CD1c-positive myeloid dendritic cell (primary cell): ENCODE measurements around the gene SLIT3.
"Not testable (repeated sequence)": the region's sequence is repeated elsewhere in the genome, so short reads cannot be mapped to it uniquely, and the experiment has no call there.

Experiments used
- DNase-seq: peaks from one replicate; pipeline ENCODE4 v3.0.0-alpha.2; 2016; ENCODE audit errors: extremely low spot score

SLIT3 gene

DNA sequence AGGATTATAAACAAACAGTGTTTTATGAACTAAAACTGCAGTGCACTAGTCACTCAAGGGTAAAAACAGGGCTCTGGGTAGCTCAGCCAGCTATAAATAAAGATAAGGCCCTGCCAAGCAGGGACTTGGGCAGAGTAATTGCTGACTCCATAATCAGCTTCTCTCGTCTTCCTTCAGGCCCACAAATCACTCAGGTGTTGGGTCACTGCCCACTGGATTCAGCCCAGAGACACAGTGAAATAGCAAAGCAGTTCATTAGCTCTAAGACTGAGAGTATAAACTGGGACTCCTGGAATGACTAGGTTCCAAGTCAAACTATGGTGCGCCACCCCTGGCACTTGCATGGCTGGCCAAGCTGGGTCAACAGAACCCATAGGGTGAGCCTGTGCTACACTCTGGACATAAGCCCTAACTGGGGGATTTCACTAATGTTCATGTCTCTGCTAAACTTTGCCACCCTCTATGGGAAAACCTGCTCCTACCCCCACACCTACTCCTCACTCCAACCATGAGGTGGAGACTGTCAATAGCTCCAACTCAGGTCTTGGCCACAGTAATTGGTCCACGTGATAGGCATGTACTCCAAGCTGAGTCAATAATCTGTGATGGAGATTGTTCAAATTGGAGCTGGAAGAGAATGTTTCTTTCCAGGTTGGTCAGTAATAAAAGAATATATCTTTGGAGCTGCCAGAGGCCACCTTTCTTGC, 158.5 kb downstream of the SLIT3 start:
- DNase-seq: no peak

DNA sequence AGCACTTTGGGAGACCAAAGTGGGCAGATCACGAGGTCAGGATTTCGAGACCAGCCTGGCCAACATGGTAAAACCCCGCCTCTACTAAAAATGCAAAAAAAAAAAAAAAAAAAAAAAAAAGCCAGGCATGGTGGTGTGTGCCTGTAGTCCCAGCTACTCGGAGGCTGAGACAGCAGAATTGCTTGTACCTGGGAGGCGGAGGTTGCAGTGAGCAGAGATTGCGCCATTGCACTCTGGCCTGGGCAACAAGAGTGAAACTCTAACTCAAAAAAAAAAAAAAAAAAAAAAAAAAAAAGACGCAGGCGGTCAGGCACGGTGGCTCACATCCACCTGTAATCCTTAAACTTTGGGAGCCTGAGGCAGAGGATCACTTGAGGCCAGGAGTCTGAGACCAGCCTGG, 160.7 kb downstream of the SLIT3 start:
- DNase-seq: not testable (repeated sequence)

DNA sequence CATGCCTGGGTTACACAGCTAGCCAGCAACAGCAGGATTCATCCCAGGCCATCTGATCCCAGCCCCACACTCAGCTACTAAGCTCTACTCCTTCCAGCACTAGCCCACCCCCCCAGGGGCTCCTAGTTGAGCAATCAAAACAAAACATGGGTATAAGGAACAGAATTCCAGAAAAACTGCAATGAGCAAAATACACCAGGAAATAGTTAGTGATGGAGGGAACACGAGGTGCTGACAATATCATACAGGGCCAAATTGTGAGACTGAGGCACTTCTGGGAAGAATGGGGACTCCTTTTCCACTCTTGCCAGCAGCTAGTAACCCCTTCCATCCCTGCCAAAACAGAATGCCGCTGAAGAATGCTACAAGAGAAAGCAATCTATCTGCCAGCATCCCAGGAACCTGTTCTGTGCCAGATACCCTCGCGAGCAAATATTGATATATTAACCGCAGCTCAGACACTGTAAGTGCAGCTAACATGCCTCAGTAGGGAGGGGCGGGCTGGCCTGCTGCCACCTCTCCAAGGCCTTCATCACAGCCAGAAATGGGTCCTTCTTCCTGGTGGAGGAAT, 161.4 kb downstream of the SLIT3 start:
- DNase-seq: no peak

DNA sequence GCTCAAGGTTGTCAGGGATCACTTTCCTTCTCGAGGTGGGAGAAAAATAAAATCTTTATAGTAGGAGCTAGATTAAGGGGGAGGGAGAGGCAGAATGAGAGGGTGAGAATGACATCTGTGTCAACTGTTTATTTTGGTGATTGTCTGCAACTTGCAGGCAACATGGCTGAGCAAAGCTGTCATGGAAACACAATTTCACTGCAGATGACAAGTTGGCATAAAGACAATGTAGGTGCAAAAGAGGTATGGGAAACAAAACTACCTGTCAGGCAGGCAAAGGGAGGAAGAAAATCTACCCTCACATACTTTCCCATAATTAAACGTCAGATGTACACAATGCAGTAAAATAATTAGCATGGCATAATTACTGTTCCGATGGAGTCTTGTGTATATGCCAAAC, 167.4 kb downstream of the SLIT3 start:
- no peak for DNase-seq

DNA sequence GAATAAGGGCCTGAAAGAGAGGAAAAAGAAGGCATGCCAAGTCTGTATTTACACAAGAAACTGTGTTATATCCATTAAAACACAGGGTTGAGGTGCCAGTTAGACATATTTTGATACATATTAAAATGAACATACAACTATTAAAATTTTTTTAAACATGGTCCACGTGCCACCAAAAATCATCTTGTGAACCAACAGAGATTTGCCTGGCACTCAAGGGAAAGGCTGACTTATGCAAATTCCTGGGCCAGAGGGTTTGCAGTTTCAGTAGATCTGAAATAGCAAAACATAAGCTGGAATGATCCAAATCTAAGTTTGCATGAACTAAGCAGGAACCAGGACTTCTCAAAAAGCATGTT, 168.7 kb downstream of the SLIT3 start:
- DNase-seq: no peak

DNA sequence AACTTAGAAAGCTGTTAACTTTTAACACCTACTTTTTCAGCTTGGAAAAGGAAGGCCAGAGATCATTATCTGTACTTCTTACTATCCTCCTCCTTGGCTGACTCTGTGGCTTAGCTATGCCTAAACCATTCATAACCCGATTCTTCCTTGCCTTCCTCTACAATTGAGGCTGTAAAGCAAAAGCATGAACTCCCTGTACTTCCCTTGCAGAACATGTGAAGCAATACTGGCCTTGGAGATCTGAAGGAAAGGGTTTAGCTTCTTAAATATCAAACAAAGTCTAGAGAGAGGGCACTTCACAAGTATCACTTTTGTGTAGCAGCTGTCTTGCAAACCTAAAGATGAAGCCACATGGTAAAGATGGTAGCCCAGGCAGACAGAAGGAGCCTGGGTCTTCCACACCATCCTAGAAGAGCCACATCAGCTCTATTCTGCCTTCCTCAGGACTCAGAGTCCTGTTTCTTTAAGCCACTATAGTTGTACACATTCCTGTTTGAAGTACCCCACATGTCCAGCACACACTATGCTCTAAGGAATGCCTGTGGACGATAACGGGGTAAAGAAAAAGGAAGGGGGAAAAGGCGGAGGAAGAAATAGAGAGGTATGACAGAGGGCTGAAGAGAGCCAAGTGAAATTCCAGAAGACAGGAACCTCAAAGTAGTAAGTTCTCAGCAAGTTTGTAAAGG, 169.2 kb downstream of the SLIT3 start:
- DNase-seq: no peak

DNA sequence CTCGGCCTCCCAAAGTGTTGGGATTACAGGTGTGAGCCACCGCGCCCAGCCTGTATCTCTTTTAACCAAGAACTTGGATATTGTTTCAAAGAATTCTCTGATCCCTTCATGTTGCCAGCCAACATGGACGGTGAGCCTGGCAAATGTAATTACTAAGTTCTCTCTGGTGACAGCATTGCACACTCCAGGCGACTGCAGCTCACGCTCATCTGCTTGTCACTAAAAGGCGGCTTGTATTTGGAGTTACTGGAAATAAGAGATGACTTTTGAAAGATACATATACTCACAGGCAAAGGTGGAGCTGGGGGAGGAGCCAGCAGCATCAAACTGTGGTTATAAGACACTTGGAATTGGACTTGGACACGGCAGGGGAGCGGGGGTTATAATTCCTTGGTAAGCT, 172.3 kb downstream of the SLIT3 start:
- no peak for DNase-seq

DNA sequence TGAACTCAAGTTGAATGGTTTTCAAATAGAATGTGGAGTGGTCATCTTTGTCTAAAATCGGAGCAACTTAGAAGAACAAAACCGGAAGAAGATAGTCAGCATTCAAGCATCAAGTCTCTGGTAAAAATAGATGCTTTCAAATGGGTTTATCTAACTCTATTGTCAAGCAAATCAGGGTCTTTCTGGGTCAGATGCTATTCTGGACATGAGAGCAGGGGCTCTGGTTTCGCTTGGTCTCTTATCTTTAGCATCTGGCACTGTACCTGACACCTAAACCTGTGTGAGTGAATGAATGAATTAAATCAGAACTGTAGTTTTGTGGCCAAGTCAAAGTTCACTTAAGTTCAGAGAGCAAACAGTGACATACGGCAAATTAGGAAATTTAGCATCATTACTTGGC, 173.5 kb downstream of the SLIT3 start:
- no peak for DNase-seq

DNA sequence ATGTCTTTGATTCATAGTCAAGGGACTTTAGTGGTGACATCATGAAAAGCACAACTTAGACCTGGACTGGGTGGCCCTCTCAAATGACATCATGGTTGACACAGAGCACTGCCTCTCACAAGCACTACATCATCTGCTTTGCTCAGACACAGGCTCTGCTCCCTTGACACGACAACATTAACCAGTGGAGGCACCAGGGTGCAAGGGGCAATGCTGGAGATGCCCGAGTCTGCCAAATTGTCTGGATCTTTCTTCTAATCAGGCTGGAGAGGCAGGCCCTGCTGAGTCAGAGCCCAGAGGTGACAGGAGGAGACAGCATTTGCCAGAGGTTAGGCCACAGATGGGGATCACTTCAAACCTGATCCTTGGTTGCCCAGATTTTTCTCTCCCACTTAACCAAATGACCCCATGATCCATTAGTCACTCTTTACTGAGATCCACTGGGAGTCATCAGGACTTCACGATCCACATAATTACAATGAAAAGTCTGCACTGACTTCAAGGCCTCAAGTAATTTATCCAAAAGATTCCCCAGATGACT, 174.4 kb downstream of the SLIT3 start:
- DNase-seq: no peak

DNA sequence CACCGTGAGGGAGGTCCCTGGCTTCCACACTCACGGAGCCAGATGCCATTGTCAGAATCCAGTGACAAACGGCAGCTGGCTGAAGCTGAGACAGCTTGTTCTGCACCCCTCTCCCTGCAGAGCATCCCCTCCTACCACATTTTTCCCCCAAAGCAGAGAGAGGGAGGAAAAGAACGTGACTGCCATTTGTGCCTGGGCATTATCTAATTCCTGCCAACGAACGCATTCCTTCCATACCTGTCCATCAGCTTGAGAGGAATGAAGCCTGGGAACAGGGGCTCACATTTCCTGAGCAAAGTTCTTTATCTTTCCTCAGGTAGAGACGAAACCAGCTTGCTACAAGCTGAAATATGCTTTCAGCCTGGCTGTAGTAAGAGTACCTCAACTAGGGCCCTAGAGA, 175.4 kb downstream of the SLIT3 start:
- no peak for DNase-seq

DNA sequence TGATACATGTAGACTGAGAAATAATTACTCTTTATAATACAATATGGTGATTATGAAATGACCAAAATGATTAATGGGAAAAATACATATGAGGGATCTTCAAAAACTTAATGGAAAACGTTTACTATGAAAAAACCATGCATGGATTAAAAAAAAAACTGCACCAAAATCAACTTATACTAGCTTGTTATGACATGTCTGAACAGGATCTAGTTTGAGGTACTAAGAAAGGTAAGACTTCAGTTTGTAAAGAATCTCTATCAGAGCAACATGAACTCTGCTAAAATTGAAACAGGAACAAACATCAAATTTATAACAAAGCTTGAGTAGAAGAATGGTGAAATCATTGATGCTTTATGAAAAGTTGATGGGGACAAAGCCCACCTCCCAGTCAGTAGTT, 178.0 kb downstream of the SLIT3 start:
- no peak for DNase-seq

DNA sequence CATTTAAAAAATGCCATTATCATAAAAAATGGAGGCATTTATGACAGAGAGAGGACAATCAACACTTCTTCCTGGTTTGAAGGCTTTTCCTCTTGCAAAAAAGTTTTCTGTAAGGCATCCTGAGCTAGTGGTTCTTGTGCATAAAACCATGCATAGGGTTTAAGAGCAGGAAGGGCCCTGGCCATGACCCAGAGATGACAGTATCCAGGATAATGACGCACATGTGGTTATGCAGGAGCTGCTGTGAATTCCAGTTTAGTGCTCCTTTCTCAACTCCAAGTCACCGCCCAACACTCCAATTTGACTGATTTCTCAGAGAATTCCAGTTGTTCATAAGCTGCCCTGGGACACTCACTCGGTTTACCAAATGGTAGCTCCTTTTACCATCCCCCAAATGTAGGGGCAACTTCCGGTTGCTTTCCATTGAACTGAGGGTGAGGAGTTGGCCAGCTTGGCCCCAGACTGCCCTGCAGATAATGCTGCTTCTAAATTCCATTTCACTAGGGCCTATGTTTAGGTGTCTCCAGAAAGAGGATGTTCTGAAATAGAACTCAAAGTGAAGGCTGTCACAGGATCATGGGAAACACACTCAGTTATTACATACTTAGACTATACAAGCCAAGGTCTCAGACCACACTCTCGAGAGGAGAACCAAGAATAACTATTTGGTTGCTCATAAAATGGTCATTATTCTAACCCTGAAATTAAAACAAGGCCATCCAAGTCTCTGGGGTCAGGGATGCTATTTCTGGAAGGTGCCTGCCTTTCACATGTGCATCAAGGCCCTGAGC, 179.1 kb downstream of the SLIT3 start:
- no peak for DNase-seq

DNA sequence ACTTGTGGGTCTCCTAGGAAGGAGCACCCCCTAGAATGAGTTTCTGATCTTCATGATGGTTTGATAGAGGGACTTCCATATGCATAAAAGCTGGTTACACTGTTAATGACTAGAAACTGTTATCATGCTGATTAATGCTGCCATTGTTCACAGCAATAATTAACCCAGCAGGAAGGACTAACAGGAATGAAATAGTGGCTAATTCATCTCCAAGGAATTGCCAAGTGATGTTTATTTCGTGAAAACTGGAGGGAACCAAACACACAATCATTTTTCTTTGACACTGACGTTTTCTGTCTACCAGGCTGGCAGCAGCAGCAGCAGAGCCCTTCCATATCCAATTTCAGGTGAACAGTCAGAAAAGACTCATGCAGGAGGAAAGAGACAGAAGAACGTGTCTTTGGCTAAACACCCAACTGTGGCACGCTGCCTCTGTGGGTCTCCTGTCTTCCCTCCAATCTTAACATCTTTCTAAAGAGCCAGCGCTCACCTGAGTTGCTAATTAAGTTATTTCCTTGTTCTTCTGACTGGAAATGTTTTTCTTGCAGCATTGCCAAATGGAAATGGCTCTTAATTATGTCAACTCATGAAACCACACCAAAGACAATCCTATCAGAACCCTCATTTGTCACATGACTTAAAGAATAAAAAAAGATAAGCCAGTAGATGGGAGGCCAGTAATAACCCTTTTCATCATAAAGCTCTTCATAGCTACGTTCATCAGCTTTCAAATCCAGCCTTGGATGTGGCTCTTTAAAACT, 181.5 kb downstream of the SLIT3 start:
- DNase-seq: no peak

DNA sequence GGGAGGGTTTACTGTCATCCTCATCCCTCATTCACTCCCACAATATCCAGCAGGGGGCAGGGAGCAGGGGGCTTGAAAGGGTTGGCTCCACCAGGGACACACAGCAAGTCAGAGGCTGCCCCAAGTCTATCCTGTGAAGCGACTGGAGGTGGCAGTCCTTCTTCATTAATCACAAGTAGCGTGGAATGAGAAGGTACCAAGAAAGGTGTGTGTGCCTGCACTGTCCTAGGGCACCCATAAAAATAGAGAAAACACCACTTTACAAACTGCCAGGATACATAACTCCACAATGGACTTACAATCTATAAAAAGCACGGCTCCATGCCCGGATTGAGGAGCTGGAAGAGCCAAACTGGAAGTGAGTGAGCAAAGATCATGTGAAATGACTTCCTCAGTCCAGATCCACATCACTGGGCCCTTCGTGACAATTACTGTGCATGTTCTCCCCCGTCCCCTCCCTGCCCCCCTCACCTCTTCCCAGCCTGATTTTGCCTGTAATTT, 183.9 kb downstream of the SLIT3 start:
- no peak for DNase-seq

DNA sequence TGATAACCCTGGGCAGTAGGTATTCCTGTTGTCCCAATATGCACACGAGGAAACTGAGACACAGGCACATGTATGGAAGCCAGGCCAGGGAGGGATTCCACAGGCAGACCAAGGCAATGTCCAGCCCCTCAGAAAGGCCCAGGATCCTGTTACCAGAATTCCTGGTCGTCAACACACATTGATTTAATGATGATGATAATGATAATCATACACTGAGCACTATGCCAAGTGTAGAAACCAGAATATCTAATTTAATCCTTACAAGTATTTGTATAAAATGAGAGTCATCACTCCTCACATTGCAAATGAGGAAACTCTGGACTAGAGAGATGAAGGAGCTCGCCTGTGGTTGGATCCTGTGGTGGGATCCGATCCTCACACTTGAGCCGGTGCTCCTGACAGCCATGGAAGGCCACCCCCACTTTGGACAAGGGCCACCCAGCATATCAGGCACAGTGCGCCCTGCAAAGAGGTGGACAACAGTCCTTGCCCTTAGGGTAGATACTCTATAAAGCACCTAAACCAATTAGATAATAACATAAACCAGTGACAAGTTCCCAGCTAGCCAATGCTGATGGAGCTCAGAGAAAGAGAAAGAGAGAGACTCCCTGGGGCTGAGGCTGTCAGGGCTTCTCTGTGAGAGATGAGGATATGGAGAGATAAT, 185.3 kb downstream of the SLIT3 start:
- DNase-seq: no peak

DNA sequence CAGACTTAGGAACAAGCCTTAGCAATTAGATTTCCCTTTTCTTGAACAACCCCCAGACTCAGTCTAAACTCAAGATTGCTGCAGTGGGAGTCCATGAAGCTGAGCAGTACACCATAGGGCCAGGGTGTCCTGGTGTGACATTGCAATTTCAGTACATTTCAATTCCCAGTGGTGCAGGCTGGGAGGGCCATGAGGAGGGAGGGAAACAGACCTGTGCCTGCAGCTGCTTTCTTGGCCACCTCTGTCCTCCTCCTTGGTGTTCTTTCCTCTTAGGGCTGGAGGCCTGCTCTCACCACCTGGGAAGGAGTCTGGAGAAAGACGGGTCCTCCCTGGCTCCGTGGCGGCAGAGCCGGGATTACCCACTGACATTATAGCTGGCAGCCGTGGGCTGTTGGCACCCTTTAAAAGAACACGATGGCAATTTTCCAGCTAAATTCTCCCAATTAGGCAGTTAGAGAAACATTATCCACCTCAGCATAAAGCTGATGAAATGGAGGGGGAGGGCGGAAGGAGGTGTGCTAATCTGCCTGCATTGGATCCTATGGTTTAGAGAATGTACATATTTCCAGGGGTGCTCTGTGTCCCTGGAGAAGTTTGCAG, 186.4 kb downstream of the SLIT3 start:
- no peak for DNase-seq

DNA sequence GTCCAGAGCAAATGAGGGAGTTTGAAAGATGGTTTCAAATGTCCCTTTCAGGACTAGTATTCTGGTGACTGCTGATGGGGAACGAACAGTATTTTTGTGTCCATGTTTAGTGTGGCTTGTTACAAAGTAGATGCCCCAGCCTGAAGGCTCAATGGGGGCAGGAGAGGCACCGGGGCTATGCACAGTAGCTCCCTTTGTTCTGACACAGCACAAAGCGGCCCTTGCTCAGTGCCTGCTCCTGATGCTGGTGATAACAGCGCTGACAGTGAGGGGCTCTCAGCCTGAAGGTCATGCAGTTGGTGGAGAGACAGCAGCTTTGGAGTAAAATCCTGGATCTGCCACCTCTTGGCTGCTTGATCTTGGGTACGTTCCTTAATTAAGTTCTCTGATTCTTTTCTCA, 188.9 kb downstream of the SLIT3 start:
- no peak for DNase-seq

DNA sequence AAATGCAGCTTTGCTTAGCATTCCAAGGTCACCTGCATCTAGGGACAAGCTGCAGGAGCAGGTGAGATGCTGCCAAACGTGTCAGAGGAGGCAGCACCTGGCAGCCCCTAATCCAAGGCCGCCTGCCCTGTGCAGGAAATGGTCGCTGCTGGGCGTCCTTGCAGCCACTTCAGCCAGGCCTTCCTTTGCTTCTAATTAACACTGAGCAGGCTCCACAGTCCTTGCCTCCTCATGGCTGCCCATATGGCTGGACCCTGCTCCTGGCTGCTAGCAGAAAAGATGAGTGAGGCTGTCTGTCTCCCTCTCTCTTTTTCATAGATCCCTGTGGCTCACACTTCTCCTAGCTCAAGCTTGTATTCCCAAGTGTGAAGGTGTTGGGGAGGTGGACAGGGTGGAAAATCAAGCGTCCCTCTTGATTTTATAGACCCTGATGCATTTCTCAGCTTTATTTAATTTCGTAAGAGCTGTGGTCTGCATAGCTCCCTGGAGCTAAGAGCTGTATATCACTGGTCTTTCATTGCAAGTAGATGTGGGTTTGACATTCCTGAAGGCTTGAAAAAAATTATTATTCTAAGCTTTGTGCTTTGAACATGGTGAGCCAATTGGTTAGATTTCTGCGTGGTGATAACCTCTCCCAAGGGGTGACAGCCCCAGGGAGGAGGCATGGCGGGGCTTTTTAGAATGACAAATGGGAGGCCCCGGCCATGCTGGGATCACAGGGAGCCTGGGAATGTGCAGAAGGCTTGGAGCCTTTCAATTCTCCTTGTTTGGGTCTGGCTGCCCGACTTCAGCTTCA, 193.8 kb downstream of the SLIT3 start:
- DNase-seq: no peak

DNA sequence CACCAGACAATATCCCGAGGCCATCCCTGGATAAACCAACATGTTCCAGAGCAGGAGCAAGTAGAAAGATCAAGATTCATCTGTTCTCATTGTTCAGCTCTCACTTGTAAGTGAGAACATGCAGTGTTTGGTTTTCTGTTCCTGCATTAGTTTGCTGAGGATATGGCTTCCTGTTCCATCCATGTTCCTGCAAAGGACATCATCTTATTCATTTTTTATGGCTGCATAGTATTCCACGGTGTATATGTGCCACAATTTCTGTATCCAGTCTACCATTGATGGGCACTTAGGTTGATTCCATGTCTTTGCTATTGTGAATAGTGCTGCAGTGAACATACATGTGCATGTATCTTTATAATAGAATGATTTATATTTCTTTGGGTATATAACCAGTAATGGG, 195.4 kb downstream of the SLIT3 start:
- not testable (repeated sequence) for DNase-seq
